ENCODE data around the gene OSBPL9. TPM values are rescaled to one million over a fixed set of nuclear protein-coding genes. Genes with fewer than 3 reads are reported as not detected.

Gene OSBPL9
- total RNA-seq, 1 experiment from 2014 or later = 188 TPM

GRCh38 chr1:51592711-51593110 lies 24.2 kb upstream of the OSBPL9 start:
- Histone ChIP-seq H3K36me3 (ENCODE audit: low read depth) (no peaks in the 10 kb centered on the region), H3K79me2 (ENCODE audit: low read depth) (no peaks in the 10 kb centered on the region), H3K4me3 (no peak overlapping the region), H3K9me3 (ENCODE audit: insufficient read depth, low read depth) (no peaks in the 10 kb centered on the region), H2AFZ (no peak overlapping the region), H4K20me1 (ENCODE audit: insufficient read depth) (no peaks in the 10 kb centered on the region), H3K4me2 (no peak overlapping the region), H3K27me3 (ENCODE audit: insufficient read depth, low read depth) (no peaks in the 10 kb centered on the region), H3K27ac (no peak overlapping the region), H3K4me1 (replicated peaks; ENCODE audit: insufficient read depth) (no peaks in the 10 kb centered on the region), H3F3A (ENCODE audit: insufficient read depth, low read depth) (no peaks in the 10 kb centered on the region), H3K9me2 (ENCODE audit: insufficient read depth) (no peaks in the 10 kb centered on the region)
- POLR2A ChIA-PET (ENCODE audit: unreplicated experiment) = no interaction called here
- no peak for TF ChIP-seq EZH2 (IDR thresholded peaks at IDR 0.05; ENCODE audit: low read depth)
- no peak for TF ChIP-seq CTCF (conservative IDR thresholded peaks at IDR 0.05)
- CTCF ChIA-PET = interaction anchor here (0.6 kb wide), 1 partner anchor 43 kb away, joined by 3 read pairs; no protein-coding TSS in a partner anchor
- no TSS peak for BruUV-seq (replicated peaks)
- no peak for DNase-seq
- intact Hi-C loops (cut with micrococcal nuclease; ENCODE audit: unreplicated experiment) = no loop called here

GRCh38 chr1:51594716-51595115 lies 22.2 kb upstream of the OSBPL9 start:
- Histone ChIP-seq H3K9me3 (ENCODE audit: insufficient read depth, low read depth) (no peaks in the 10 kb centered on the region), H3K27me3 (ENCODE audit: insufficient read depth, low read depth) (no peaks in the 10 kb centered on the region), H2AFZ (no peak overlapping the region), H3K4me1 (replicated peaks; ENCODE audit: insufficient read depth) (no peaks in the 10 kb centered on the region), H4K20me1 (ENCODE audit: insufficient read depth) (no peaks in the 10 kb centered on the region), H3F3A (ENCODE audit: insufficient read depth, low read depth) (no peaks in the 10 kb centered on the region), H3K27ac (no peak overlapping the region), H3K4me2 (no peak overlapping the region), H3K4me3 (no peak overlapping the region), H3K79me2 (ENCODE audit: low read depth) (no peaks in the 10 kb centered on the region), H3K9me2 (ENCODE audit: insufficient read depth) (no peaks in the 10 kb centered on the region), H3K36me3 (ENCODE audit: low read depth) (no peaks in the 10 kb centered on the region)
- CTCF ChIA-PET = no interaction called here
- no peak for DNase-seq
- intact Hi-C loops (cut with micrococcal nuclease; ENCODE audit: unreplicated experiment) = no loop called here
- BruUV-seq (replicated peaks) = no TSS peak
- POLR2A ChIA-PET (ENCODE audit: unreplicated experiment) = no interaction called here
- TF ChIP-seq EZH2 (IDR thresholded peaks at IDR 0.05; ENCODE audit: low read depth) (no peak), CTCF (conservative IDR thresholded peaks at IDR 0.05) (no peak)

GRCh38 chr1:51600529-51600928 lies 16.4 kb upstream of the OSBPL9 start:
- intact Hi-C loops (cut with micrococcal nuclease; ENCODE audit: unreplicated experiment) = no loop called here
- Histone ChIP-seq H3K27ac (no peak overlapping the region), H3F3A (ENCODE audit: insufficient read depth, low read depth) (peaks cover 6% of the 10 kb centered on the region; the same call in 1 of the 2 replicates), H3K4me2 (no peak overlapping the region), H3K79me2 (ENCODE audit: low read depth) (no peaks in the 10 kb centered on the region), H3K9me2 (ENCODE audit: insufficient read depth) (no peaks in the 10 kb centered on the region), H4K20me1 (ENCODE audit: insufficient read depth) (no peaks in the 10 kb centered on the region), H2AFZ (no peak overlapping the region), H3K9me3 (ENCODE audit: insufficient read depth, low read depth) (no peaks in the 10 kb centered on the region), H3K27me3 (ENCODE audit: insufficient read depth, low read depth) (no peaks in the 10 kb centered on the region), H3K4me1 (replicated peaks; ENCODE audit: insufficient read depth) (peaks cover under 1% of the 10 kb centered on the region; the same call in 1 of the 2 replicates), H3K4me3 (no peak overlapping the region), H3K36me3 (ENCODE audit: low read depth) (no peaks in the 10 kb centered on the region)
- BruUV-seq (replicated peaks) = no TSS peak
- CTCF ChIA-PET = no interaction called here
- no peak for DNase-seq
- TF ChIP-seq EZH2 (IDR thresholded peaks at IDR 0.05; ENCODE audit: low read depth) = no peak
- no peak for TF ChIP-seq CTCF (conservative IDR thresholded peaks at IDR 0.05)
- POLR2A ChIA-PET (ENCODE audit: unreplicated experiment) = no interaction called here
